GM12874 (cell line): ENCODE data around the gene ARL10.

Source experiments
- TF ChIP-seq, protein P1 (sequence below): IDR thresholded peaks from 2 replicates; pipeline ENCODE4 v1.5.1; 2011; ENCODE audit warnings: low read depth, mild to moderate bottlenecking, control low read depth, low read length, moderate library complexity; ENCODE audit not compliant: insufficient read depth

The ARL10 gene

DNA sequence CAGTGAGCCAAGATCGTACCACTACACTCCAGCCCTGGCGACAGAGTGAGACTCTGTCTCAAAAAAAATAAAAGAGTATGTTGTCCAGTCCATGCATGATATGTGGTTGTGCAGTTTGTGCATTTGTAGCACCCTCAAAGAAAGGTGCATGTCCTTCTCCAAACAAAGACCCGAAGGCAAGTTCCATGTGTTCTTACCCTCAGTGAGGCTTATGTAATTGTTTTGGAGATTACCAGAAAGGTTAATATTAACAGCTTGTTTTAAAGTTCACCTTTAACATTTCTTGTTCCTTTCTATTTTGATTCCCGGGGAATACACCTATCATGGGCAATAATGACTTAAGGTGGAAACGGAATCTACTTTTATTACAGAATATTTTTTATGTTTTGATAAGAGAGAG, 26.0 kb upstream of the ARL10 start:
- TF ChIP-seq, protein P1, sequence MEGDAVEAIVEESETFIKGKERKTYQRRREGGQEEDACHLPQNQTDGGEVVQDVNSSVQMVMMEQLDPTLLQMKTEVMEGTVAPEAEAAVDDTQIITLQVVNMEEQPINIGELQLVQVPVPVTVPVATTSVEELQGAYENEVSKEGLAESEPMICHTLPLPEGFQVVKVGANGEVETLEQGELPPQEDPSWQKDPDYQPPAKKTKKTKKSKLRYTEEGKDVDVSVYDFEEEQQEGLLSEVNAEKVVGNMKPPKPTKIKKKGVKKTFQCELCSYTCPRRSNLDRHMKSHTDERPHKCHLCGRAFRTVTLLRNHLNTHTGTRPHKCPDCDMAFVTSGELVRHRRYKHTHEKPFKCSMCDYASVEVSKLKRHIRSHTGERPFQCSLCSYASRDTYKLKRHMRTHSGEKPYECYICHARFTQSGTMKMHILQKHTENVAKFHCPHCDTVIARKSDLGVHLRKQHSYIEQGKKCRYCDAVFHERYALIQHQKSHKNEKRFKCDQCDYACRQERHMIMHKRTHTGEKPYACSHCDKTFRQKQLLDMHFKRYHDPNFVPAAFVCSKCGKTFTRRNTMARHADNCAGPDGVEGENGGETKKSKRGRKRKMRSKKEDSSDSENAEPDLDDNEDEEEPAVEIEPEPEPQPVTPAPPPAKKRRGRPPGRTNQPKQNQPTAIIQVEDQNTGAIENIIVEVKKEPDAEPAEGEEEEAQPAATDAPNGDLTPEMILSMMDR: no peak

DNA sequence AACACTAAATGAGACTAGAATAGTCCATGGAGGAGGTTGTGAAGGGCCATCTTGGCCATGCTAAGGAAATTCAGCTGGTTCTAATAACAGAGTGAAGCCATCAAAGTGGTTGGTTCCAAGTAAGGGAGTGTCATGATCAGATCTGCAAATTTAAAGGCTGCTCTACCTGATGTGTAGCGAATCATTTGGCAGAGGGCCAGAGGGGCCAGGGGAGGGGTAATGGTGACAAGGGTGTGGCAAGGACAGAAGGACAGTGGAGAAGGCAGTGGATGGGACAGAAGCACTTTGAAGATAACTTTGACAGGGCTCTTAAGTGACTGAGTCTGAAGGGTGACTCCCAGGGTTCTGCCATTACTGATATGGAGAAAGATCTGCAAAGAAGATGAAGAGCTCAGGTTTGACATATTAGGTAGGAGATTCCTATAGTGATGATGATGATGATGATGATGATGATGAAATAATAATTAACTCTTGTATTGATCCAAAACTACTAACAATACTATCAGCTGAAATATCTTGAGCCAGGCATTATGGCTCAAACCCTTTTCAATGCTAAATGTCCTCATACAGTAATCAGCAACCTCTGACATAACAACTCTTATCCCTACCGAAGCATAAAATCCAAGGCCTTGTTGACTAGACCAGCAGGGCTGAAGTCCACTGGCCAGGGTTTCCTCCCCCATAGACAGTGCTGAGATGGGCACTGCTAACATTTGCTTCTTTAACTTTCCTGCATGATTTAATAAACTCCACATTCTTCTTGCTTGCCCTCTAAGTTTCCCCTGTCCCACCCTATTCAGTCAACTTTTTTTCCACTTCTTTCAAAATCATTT, 23.7 kb upstream of the ARL10 start:
- TF ChIP-seq, protein P1: no peak

DNA sequence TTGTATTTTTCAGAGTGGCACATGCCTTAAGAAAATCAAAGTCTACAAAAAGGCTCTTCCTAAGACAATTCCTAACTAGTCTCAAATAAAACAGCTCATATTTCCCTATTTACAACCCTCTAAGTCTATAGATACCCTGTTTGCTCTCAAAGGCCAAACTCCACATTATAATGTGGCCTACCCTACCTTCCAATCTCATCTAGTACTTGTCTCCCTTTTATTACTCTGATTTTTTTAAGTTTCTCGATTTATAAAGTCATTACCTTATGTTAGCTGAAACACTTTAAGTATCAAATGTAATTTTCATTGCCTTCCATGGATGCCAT, 23.2 kb upstream of the ARL10 start:
- TF ChIP-seq, protein P1: no peak

DNA sequence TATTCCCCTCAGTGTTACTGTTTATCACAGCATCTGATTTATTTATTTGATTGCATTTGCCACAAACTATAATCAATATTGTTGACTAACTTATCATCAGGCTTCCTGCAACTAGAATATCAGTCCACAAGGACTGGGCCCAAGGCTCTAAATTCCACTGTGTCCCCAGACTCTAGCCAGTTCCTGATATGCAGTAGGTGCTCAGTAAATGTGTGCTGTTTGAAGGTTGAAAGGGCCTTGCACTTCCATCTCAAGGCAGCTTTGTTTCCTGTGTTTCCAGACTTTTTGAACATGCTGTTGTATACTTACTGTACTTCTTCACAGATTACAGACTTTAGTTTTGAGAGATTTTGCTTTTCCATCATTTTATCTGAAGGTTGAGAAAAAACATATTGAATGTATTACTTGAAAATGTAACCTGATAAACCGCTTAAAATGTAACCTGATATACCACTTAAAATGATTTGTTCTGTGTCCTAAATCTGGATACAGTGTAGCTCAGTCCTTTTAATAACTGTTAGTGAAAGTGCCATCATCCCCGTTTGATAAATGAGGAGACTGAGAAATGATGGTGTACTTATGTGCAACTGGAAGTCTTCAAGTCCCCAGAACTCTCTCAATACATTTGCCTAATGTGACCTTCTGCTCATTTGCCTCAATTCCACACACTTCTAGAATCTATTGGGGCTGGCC, 22.4 kb upstream of the ARL10 start:
- TF ChIP-seq, protein P1: no peak

DNA sequence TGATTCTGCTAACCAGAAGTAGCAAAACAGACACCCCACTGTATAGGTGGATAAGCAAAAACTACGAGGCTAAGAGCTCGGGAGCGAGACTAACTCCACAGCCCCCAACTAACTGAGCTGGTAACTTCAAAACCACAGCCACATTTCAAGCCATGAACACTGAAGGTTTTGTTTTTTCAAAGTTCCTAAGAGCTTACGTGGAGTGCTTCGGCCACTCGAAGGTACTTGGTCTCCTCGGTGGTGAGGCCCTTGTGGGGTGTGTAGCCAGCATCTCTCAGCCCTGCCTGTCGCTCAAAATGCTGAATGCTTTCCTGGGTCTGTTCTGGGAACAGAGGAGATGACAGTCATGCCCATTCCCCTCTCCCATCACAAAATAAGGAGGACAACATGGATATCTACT, 14.9 kb upstream of the ARL10 start:
- TF ChIP-seq, protein P1: no peak

DNA sequence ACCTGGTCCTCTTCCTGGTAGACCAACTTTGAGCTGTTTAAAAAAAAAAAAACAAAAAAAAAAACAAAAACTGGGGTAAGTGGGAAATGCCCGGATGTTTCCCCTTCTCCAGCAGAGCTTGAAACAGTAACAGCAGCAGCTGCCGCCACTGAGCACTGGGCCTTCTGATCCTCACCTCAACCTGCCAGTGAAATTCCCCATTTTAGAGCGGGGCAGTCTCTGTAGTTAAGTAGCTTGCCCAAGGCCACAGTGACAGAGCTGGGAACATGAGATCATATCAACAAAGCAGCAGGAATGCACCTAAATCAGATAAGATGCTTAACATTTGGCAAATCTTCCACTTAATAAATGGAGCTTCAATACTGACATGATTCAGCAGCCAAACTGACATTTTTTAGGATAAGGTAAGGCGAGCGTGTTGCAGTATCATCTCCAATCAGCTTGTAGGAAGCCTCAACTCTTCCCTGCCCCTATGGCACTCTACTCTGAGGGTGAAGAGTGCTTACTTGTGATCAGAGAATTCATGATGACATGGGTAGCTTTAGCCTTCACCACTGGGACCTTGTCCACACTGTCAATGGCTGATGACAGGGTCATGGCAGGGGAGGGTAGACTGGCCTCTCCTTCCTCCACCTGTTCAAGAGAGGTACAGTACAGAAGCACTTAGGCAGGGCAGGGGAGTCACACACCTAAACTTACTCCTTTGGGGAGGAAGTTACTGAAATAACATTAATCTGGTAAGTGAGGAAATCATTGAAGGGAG, 13.0 kb upstream of the ARL10 start:
- TF ChIP-seq, protein P1: no peak

DNA sequence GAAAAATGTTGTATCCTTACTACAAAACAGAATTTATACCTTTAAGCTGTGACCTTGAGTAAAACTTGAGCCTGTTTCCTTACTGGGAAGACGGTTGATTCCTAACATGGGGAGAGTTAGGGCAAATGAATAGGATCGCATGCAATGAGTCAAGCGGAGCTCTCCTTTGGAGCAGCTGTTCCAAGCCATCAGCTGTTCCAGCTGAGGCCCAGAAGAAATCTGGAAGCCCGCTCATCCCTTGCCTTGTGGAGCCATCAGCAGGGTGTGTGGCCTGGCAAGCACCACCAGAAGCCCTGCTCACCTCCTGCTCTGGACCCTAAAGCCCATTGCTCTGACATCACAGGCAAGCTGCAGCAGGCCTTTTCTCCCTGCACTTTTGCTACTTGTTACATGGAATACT, 11.8 kb upstream of the ARL10 start:
- TF ChIP-seq, protein P1: no peak
